Activated CD8-positive, alpha-beta memory T cell treated with anti-CD3 and anti-CD28 coated beads, Interleukin-2, amount 50 U/mL, for 24 hours (primary cell): ENCODE measurements around the gene HSPA1L.
"Not testable (repeated sequence)": the region's sequence is repeated elsewhere in the genome, so short reads cannot be mapped to it uniquely, and the experiment has no call there.

ENCODE experiments used
- DNase-seq: peaks from one replicate; pipeline ENCODE4 v3.0.0-alpha.2; 2020; ENCODE audit errors: extremely low read depth

HSPA1L gene

DNA sequence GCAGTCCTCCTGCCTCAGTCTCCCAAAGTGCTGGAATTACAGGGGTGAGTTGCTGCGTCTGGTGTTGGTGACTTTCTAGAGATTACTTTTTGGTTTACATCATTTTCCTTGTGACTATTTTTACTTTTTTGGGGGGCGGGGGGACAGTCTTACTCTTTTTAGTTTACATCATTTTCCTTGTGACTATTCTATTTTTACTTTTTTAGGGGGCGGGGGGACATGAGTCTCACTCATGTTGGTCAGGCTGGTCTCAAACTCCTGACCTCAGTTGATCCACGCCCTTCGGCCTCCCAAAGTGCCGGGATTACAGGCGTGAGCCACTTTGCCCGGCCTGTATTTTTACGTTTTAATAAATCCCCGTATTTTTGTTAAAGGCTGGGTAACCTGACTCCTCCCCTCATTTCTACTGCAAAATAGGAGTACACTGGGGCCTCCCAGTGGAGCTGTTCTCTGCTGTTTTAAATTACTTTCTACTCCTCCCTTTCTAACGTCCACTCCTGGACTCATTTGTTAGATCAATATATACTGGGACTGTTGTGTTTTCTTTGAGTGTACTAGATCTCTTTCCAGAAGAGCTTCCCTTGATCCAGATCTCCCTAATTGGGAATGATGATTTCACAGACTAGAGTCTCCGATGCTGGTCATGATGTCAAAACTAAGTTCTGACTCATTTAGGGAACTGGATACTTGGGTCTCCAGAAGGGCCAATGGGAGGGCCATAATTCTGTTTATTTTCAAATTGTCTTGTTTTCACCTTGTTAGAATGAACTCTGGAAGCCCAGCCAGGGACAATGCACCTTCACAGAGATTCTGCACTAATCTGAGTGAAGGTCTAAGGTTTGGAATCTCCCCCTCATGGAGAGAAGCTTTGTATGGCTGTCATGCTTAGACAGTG lies 21.6 kb upstream of the HSPA1L start:
- no peak for DNase-seq

DNA sequence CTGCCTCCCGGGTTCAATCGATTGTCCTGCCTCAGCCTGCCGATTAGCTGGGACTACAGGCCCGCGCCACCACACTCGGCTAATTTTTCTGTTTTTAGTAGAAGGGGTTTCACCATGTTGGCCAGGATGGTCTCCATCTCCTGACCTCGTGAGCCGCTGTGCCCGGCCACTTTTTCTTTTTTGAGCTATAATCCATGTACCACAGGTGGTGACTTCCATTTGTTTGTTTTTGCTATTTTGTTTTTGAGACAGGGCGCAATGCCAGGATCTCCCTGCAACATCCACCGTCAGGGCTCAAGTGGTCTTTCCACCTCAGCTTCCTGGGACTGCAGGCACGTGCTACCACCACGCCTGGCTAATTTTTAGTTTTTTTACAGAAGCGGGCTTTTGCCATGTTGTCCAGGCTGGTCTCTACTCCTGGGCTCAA lies 21.0 kb upstream of the HSPA1L start:
- no peak for DNase-seq

DNA sequence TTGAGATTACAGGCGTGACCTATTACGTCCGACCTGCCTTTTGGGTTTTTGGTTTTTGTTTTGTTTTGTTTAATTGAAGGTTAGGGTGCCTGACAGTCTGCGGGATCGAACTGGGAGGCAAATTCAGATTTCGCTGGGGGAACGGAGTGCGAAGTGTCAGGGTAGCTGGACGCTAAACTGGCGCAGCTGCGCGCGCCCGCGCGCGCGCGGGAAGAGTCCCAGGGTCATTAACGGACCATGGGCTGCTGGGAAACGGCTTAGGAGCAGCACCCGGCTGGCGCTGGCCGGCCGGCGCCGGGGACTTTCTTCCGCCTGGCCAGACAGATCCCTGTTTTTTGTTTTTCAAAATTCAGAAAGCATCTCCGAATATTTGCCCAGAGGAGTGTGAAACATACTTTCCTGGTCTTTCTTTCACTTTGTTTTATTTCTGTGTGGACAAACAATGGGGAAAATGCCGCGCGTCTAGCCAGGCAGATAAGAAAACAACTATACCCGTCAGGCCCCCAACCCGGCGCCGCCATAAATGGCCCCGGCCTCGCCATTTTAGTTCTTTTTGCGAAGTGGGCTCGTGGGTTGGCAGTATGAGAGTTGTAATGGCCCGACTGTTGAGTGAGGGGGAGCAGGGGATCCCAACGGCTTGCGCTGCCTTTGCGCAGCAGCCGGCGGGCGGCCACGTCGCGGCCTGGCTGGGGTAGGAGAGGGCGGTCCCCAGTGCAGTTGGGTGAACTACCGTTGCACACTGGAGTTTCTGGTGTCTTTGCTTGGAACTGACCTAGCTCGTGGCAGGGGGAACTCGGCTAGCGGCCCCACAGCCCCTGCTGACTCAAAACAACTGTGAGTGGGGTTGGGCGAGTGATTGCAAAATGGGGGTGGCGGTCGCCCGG lies 19.5 kb upstream of the HSPA1L start:
- DNase-seq: no peak

DNA sequence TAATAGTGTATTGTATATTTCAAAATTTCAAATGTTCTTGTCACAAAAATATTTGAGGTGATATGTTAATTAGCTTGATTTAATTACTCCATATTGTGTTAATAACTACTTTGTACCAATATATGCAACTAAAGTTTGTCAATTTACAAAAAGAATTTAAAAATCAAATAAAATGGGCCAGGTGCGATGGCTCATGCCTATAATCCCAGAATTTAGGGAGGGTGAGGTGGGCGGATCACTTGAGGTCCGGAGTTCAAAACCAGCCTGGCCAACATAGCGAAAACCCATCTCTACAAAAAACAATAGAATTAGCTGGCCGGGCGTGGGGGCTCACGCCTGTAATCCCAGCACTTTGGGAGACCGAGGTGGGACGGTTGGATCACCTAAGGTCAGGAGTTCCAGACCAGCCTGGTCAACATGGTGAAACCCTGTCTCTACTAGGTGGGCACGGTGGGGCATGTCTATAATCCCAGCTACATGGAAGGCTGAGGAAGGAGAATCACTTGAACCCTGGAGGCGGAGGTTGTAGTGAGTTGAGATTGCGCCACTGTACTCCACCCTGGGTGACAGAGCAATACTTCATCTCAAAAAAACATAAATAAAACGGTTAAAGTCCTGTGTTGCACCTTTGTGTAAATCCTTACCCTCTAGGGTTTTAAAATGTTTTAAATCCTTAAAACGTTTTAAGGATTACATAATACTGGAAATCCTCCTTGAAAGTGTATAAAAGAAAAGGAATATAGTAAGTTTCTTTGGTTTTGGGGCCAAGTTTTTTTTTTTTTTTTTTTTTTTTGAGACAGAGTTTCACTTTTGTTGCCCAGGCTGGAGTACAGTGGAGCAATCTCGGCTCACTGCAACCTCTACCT lies 16.5 kb upstream of the HSPA1L start:
- DNase-seq: no peak

DNA sequence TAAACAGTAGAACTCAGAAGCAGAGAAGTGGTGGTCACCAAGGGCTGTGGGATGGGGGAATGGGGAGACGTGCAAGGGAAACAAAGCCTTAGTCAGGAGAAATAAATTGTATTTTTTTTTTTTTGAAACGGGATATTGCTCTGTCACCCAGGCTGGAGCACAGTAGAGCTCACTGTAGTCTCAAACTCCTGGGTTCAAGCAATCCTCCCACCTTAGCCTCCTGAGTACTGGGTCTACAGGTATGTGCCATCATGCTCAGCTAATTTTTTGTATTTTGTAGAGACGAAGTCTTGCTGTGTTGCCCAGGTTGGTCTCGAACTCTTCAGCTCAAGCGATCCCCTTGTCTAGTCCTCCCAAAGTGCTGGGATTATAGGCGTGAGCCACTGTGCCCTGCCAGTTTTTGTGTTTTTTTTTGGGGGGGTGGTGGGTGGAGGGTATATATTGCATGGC lies 15.8 kb upstream of the HSPA1L start:
- no peak for DNase-seq

DNA sequence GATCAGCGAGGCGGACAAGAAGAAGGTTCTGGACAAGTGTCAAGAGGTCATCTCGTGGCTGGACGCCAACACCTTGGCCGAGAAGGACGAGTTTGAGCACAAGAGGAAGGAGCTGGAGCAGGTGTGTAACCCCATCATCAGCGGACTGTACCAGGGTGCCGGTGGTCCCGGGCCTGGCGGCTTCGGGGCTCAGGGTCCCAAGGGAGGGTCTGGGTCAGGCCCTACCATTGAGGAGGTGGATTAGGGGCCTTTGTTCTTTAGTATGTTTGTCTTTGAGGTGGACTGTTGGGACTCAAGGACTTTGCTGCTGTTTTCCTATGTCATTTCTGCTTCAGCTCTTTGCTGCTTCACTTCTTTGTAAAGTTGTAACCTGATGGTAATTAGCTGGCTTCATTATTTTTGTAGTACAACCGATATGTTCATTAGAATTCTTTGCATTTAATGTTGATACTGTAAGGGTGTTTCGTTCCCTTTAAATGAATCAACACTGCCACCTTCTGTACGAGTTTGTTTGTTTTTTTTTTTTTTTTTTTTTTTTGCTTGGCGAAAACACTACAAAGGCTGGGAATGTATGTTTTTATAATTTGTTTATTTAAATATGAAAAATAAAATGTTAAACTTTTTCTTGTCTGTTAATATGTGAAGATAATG lies 14.7 kb upstream of the HSPA1L start:
- DNase-seq: no peak

DNA sequence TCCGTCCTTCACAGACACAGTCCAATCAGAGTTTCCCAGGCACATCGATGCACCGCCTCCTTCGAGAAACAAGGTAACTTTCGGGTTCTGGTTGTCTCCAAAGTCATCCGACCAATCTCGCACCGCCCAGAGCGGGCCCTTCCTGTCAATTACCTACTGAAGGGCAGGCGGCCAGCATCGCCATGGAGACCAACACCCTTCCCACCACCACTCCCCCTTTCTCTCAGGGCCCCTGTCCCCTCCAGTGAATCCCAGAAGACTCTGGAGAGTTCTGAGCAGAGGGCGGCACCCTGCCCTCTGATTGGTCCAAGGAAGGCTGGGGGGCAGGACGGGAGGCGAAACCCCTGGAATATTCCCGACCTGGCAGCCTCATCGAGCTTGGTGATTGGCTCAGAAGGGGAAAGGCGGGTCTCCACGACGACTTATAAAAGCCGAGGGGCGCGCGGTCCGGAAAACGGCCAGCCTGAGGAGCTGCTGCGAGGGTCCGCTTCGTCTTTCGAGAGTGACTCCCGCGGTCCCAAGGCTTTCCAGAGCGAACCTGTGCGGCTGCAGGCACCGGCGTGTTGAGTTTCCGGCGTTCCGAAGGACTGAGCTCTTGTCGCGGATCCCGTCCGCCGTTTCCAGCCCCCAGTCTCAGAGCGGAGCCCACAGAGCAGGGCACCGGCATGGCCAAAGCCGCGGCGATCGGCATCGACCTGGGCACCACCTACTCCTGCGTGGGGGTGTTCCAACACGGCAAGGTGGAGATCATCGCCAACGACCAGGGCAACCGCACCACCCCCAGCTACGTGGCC lies 12.4 kb upstream of the HSPA1L start, which contains the start of gene HSPA1B:
Gene HSPA1B, plus strand, starts transcription at position 453 of the 794 bp plus-strand sequence. Its CDS starts 213 bp downstream, at position 666.
- peak; percentile 88 for DNase-seq

DNA sequence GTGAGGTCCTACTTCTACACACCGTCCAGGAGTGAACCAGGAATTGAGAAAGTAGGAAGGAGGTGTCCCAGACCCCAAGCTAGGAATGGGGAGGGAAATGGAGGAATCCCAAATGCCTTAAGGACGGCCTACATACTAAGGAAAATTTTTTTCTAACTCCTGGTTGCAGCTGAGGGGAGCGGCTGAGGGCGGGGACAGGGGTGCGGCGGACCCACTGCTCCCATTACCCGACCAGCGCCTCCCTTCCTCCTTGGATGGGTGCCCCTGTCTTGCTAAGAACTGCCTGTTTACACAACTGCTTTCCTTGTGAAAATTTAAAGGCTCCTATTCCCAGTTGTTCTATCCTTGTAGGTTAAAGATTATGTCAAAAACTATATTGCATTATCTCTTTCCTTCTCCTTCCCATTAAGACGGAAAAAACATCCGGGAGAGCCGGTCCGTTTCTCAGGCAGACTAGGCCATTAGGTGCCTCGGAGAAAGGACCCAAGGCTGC lies 11.8 kb upstream of the HSPA1L start:
- no peak for DNase-seq

DNA sequence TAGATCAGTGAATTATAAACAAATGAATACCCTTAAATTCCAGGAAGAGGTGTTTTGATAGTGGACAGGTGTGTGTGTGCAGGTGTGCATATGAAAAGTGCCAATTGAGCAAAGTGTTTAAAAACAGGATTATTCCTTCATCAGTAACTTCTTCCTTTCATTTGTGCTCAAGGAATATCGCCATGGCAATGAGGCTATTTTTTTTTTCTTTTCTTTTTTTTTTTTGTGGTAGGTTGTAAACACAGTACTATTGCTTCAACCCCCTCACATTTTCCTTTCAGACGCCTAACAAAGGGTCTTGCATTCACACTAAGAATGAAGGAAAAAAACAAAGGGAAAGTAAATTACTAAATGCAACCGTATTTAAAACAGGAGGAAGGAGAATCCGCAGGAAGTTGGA lies 10.5 kb upstream of the HSPA1L start:
- DNase-seq: no peak

DNA sequence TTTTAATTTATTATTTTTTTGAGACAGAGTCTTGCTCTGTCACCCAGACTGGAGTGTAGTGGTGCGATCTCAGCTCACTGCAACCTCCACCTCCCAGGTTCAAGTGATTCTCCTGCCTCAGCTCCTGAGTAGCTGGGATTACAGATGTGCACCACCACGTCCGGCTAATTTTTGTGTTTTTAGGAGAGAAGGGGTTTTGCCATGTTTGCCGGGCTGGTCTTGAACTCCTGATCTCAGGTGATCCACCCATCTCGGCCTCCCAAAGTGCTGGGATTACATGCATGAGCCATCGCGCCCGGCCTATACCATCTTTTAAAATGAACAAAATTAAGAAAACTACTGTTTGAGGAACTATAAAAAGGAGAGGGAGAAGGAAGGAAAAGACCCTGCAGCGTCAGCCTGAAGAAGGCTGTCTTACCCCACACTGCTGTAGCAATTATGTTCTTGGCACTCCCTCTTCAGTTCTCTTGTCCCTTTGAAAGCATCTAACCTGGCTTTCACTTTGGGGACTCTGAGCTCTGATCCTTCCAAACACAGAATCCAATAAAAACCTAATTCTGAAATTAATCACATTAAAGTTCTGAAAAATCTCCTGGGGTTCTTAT lies 8.6 kb upstream of the HSPA1L start:
- DNase-seq: not testable (repeated sequence)

DNA sequence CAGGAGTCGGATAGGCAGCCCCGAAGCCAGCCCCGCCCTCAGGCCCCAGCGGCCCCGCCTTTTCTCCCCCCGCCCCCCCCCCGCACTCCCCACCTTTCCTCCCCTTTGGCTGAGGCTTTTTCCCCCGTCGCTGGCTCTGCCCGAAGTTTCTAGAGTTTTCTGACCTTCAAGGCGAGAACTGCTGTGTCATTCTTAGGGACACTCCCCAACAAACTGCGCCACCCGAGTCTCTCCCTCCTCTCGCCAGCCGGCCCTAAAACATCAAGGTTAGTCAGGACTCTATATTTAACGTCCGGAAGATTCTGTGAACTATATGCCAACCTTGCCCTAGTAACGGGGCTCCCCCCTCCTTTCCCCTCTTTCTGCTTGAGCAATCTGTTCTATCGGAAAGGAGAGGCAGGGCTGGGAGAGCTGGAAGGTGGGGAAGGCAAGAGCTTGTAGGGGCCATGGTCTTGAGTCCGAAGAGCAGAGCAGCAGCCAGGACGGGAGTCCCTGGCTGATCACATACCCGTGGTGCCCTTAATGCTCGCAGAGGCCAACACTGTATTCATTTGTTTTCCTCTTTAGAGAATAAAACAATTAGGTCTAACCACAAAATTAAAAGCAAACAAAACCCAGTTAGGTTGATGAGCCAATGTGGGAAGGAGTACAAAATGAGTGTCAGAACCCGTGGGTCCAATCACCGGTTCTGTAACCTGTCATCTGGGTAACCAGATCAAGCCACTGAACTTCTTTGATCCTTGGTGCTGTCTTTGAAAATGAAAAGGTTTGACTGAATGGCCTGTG lies 7.1 kb upstream of the HSPA1L start:
- DNase-seq: no peak

DNA sequence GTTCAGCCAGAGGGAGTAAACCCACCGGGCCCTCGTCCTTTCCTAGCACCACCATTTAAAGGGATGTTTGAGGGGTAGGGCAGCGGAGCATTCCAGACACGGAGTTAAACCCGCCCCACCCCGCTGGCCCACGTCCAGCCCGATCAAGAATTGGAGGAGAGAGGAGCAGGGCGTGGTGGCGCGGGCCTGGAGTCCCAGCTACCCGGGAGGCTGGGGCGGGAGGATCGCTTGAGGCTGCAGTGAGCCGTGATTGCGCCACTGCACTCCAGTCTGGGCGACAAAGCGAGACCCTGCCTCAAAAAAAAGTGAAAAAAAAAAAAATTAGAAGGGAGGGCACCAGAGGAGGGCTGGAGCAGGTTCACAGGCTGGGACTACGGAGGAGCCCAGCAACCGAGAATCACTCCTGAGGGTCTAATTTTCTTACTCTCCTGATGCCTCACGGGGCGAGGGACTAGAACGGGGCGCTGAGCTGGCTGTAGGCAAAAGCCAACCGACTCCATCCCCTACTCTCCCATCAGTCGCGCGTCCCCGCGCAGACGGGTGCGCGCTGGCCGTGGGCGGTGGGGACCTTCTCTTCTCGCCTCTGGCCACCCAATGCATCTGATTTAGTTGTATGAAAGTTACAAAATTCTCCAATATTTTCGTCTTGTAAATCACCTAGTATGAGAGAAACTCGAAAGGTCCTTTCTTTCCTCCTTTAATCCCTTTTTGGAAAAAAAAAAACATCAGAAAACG lies 6.4 kb upstream of the HSPA1L start:
- DNase-seq: no peak

DNA sequence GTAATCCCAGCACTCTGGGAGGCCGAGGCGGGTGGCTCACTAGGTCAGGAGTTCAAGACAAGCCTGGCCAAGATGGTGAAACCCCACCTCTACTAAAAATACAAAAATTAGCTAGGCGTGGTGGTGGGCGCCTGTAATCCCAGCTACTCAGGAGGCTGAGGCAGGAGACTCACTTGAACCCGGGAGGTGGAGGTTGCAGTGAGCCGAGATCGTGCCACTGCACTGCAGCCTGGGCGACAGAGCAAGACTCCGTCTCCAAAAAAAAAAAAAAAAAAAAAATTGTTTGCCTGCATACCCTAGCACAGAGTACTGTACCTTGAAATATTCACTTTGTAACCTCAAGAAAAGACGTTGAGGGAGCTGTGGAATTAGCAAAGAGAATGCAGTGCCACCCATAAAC lies 5.3 kb upstream of the HSPA1L start:
- DNase-seq: not testable (repeated sequence)

DNA sequence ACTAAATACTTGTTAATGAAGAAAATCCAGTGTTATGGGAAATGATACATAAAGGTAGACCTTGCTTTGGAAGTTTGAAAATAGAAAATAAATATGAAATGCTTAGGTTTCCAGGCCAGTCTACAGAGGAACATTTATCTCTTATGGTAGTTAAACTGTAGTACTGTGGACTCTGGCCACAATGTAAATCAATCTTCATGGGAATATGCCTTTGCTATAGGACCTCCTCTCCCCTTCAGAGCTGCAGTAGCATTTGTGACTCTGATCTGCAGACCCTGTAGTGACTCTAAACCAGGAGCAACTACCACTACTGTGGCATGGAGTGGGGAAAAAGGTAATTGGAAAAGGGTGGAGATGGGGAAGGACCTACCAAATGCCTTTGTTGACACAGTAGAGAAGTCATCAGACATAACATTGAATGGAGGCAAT lies 4.8 kb upstream of the HSPA1L start:
- no peak for DNase-seq

DNA sequence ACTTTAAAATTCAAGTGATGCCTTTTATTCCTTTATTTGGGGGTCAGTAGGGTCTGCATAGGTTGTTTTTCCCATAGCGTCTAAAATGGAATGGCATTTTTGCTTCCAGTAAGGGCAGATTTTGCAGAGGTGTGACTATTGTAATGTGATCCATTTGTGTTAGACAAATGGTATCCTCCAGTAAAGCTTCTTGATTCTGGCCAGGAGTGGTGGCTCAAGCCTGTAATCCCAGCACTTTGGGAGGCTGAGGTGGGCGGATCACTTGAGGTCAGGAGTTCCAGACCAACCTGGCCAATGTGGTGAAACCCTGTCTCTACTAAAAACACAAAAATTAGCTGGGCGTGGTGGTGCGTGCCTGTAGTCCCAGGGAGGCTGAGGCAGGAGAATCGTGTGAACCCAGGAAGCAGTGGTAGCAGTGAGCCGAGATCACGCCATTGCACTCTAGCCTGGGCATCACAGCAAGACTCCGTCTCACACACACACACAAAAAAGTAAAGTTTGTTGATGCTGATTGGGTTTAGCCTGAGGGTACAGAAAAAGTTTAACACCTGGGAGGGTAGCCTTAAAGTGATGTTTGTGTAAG lies 2.9 kb upstream of the HSPA1L start:
- DNase-seq: not testable (repeated sequence)

DNA sequence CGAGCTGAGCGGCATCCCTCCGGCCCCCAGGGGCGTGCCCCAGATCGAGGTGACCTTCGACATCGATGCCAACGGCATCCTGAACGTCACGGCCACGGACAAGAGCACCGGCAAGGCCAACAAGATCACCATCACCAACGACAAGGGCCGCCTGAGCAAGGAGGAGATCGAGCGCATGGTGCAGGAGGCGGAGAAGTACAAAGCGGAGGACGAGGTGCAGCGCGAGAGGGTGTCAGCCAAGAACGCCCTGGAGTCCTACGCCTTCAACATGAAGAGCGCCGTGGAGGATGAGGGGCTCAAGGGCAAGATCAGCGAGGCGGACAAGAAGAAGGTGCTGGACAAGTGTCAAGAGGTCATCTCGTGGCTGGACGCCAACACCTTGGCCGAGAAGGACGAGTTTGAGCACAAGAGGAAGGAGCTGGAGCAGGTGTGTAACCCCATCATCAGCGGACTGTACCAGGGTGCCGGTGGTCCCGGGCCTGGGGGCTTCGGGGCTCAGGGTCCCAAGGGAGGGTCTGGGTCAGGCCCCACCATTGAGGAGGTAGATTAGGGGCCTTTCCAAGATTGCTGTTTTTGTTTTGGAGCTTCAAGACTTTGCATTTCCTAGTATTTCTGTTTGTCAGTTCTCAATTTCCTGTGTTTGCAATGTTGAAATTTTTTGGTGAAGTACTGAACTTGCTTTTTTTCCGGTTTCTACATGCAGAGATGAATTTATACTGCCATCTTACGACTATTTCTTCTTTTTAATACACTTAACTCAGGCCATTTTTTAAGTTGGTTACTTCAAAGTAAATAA lies 2.2 kb upstream of the HSPA1L start:
- not testable (repeated sequence) for DNase-seq

DNA sequence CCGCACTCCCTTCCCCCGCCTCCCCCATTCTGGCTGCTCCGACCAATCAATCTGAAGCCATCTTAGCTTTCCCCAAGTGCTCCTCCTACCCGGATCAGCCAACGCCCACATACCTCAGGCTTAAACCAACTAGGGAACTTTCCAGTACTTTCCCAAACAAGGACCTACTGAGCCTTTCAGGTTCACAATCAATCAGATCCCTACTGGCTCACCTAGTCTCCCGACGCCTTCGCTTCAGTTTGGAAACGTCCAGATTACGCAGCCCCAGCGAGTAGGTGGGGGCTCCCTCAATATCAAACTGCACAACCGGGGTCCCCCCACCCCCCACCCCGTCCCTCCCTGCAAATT lies 432 bp downstream of the HSPA1L start:
- no peak for DNase-seq
